CD4-positive, CD25-positive, alpha-beta regulatory T cell (primary cell): ENCODE measurements around the gene SPON2. TPM values are rescaled to one million over a fixed set of nuclear protein-coding genes. Genes with fewer than 3 reads are reported as not detected.

ENCODE experiments used
- ATAC-seq, 2 donors: fragments of 150-1000 bp; cut with Tn5 transposase; one replicate each; pipeline ENCODE4 v1.10.0; 2021; ENCODE audit warnings: low read depth in 2 of 2, moderate number of reproducible peaks in 2 of 2, moderate library complexity in 1 of 2
- DNase-seq, 3 donors: peaks; one replicate each; pipeline versions ENCODE4 v3.0.0 to v3.0.0-alpha.2; 2012 to 2022; ENCODE audit warnings: mixed read lengths in 1 of 3
- H3K27ac ChIP-seq: one replicate; pipeline ENCODE4 v1.7.0; 2013; ENCODE audit warnings: mild to moderate bottlenecking, low read length; ENCODE audit not compliant: insufficient read depth, poor library complexity, severe bottlenecking
- H3K27me3 ChIP-seq: one replicate; pipeline ENCODE4 v1.7.0; 2013; ENCODE audit warnings: low read length; ENCODE audit not compliant: control insufficient read depth, insufficient read depth
- H3K36me3 ChIP-seq: one replicate; pipeline ENCODE4 v1.7.0; 2013; ENCODE audit warnings: mild to moderate bottlenecking, low read length, moderate library complexity; ENCODE audit not compliant: control insufficient read depth, insufficient read depth
- H3K4me1 ChIP-seq: 2 replicates; pipeline ENCODE4 v1.7.0; 2013; ENCODE audit warnings: mild to moderate bottlenecking, low read length; ENCODE audit not compliant: insufficient read depth, control insufficient read depth, poor library complexity, severe bottlenecking
- H3K4me3 ChIP-seq: one replicate; pipeline ENCODE4 v1.7.0; 2013; ENCODE audit warnings: low read depth, mild to moderate bottlenecking, low read length, moderate library complexity
- H3K9me3 ChIP-seq, 2 experiments: 1 replicate in 1 of 2; 2 replicates in 1 of 2; pipeline ENCODE4 v1.7.0; 2013; ENCODE audit warnings: low read length in 2 of 2, mild to moderate bottlenecking in 1 of 2, moderate library complexity in 1 of 2; ENCODE audit not compliant: control insufficient read depth in 2 of 2
- H3K27ac Mint-ChIP-seq, 3 donors: one replicate each; pipeline ENCODE4 v1.8.0; 2020 to 2022; ENCODE audit warnings: mild to moderate bottlenecking in 3 of 3, mixed read lengths in 3 of 3, moderate library complexity in 2 of 3
- H3K27me3 Mint-ChIP-seq: one replicate; pipeline ENCODE4 v1.8.0; 2022; ENCODE audit warnings: mild to moderate bottlenecking, mixed read lengths
- H3K36me3 Mint-ChIP-seq: one replicate; pipeline ENCODE4 v1.8.0; 2020; ENCODE audit warnings: mixed read lengths
- H3K4me1 Mint-ChIP-seq, 4 donors: one replicate each; pipeline ENCODE4 v1.8.0; 2020 to 2022; ENCODE audit warnings: mixed read lengths in 4 of 4, mild to moderate bottlenecking in 1 of 4
- H3K4me3 Mint-ChIP-seq, 4 donors: one replicate each; pipeline ENCODE4 v1.8.0; 2020 to 2022; ENCODE audit warnings: mild to moderate bottlenecking in 4 of 4, mixed read lengths in 4 of 4, moderate library complexity in 3 of 4
- H3K9me3 Mint-ChIP-seq, 7 donors: one replicate each; pipeline ENCODE4 v1.8.0; 2020 to 2022; ENCODE audit warnings: mixed read lengths in 7 of 7, mild to moderate bottlenecking in 3 of 7, moderate library complexity in 2 of 7
- polyA plus RNA-seq, 4 donors: library from polyadenylated mRNA; unstranded; fragments of 300-500 nt; fragmentation: Illumina TruSeq; gene quantifications; one replicate each; pipeline ENCODE4 v1.2.3, GENCODE V29; 2021
- total RNA-seq: library from RNA; stranded (reverse); gene quantifications from one replicate; pipeline ENCODE4 v1.2.3, GENCODE V29; 2022

The SPON2 gene
- total and polyA plus RNA-seq, 5 donors from 2014 or later, result 3.4 to 23.9 (median 6.2) TPM

- DNase-seq (peak in 1 of 3 donors; percentile 46), ATAC-seq (no peak)
- peaks cover 12% of the 10 kb centered on the region for H3K36me3 Mint-ChIP-seq
- peak overlapping the region in 2 of 4 donors; percentile 40 to 62 for H3K4me3 Mint-ChIP-seq
- Histone ChIP-seq H3K4me3 (peak overlapping the region; percentile 37), H3K4me1 (peaks cover 15% of the 10 kb centered on the region), H3K9me3 (peaks cover 8 to 11% of the 10 kb centered on the region in 2 experiments), H3K36me3 (no peaks in the 10 kb centered on the region), H3K27me3 (no peaks in the 10 kb centered on the region), H3K27ac (no peak overlapping the region)
- H3K9me3 Mint-ChIP-seq, result peaks cover 0 to 24% (median 3%) of the 10 kb centered on the region in 7 donors
- no peaks in the 10 kb centered on the region for H3K27me3 Mint-ChIP-seq
- peaks cover 14 to 38% (median 21%) of the 10 kb centered on the region in 4 donors for H3K4me1 Mint-ChIP-seq
- H3K27ac Mint-ChIP-seq, result peak overlapping the region in 1 of 3 donors; percentile 3
These were observed 11.8 kb upstream of the SPON2 start for GRCh38 chr4:1183985-1184773.

- H3K4me3 ChIP-seq, result no peak overlapping the region
- DNase-seq, result no peak
- H3K9me3 ChIP-seq, result peaks cover 8 to 11% of the 10 kb centered on the region in 2 experiments
- H3K27ac ChIP-seq, result no peak overlapping the region
- no peaks in the 10 kb centered on the region for H3K27me3 ChIP-seq
- no peaks in the 10 kb centered on the region for H3K36me3 ChIP-seq
- Mint-ChIP-seq H3K27ac (no peak overlapping the region), H3K4me3 (peak overlapping the region in 1 of 4 donors; percentile 21), H3K36me3 (peaks cover 13% of the 10 kb centered on the region), H3K9me3 (peaks cover 0 to 24% (median 3%) of the 10 kb centered on the region in 7 donors), H3K4me1 (peaks cover 11 to 29% (median 17%) of the 10 kb centered on the region in 4 donors), H3K27me3 (no peaks in the 10 kb centered on the region)
- ATAC-seq, result no peak
- H3K4me1 ChIP-seq, result peaks cover 9% of the 10 kb centered on the region
These were observed 9.9 kb upstream of the SPON2 start for GRCh38 chr4:1182313-1182712.

GRCh38 chr4:1180663-1181062 lies 8.3 kb upstream of the SPON2 start:
- Mint-ChIP-seq H3K4me1 (peaks cover 6 to 30% (median 9%) of the 10 kb centered on the region in 4 donors), H3K4me3 (no peak overlapping the region), H3K9me3 (peaks cover 0 to 24% (median 4%) of the 10 kb centered on the region in 7 donors), H3K27ac (no peak overlapping the region), H3K27me3 (no peaks in the 10 kb centered on the region), H3K36me3 (peaks cover 13% of the 10 kb centered on the region)
- DNase-seq (no peak), ATAC-seq (no peak)
- Histone ChIP-seq H3K27ac (no peak overlapping the region), H3K36me3 (no peaks in the 10 kb centered on the region), H3K4me1 (peaks cover 3% of the 10 kb centered on the region), H3K4me3 (no peak overlapping the region), H3K27me3 (no peaks in the 10 kb centered on the region), H3K9me3 (peaks cover 8 to 11% of the 10 kb centered on the region in 2 experiments)

GRCh38 chr4:1179976-1180375 lies 7.6 kb upstream of the SPON2 start:
- no peak overlapping the region for H3K4me3 ChIP-seq
- no peak for DNase-seq
- Mint-ChIP-seq H3K27me3 (peaks cover under 1% of the 10 kb centered on the region), H3K4me1 (peaks cover 6 to 30% (median 9%) of the 10 kb centered on the region in 4 donors), H3K9me3 (peaks cover 0 to 24% (median 4%) of the 10 kb centered on the region in 7 donors), H3K36me3 (peaks cover 13% of the 10 kb centered on the region), H3K4me3 (no peak overlapping the region), H3K27ac (no peak overlapping the region)
- ATAC-seq, result no peak
- no peaks in the 10 kb centered on the region for H3K36me3 ChIP-seq
- H3K9me3 ChIP-seq, result peaks cover 8 to 11% of the 10 kb centered on the region in 2 experiments
- no peak overlapping the region for H3K27ac ChIP-seq
- no peaks in the 10 kb centered on the region for H3K27me3 ChIP-seq
- peaks cover 3% of the 10 kb centered on the region for H3K4me1 ChIP-seq

- H3K27me3 Mint-ChIP-seq, result peaks cover 9% of the 10 kb centered on the region
- DNase-seq (no peak), ATAC-seq (no peak)
- H3K4me3 Mint-ChIP-seq, result peak overlapping the region in 1 of 4 donors; percentile 82
- H3K36me3 Mint-ChIP-seq, result peaks cover 13% of the 10 kb centered on the region
- peaks cover 3% of the 10 kb centered on the region for H3K4me1 ChIP-seq
- H3K27me3 ChIP-seq, result no peaks in the 10 kb centered on the region
- H3K4me3 ChIP-seq, result no peak overlapping the region
- H3K4me1 Mint-ChIP-seq, result peaks cover under 1 to 26% (median 6%) of the 10 kb centered on the region in 4 donors
- H3K27ac Mint-ChIP-seq, result no peak overlapping the region
- peaks cover 8 to 11% of the 10 kb centered on the region in 2 experiments for H3K9me3 ChIP-seq
- no peaks in the 10 kb centered on the region for H3K36me3 ChIP-seq
- H3K9me3 Mint-ChIP-seq, result peaks cover 0 to 24% (median 4%) of the 10 kb centered on the region in 7 donors
- no peak overlapping the region for H3K27ac ChIP-seq
These were observed 6.7 kb upstream of the SPON2 start for GRCh38 chr4:1179089-1179441.

GRCh38 chr4:1178300-1179088 lies 6.1 kb upstream of the SPON2 start:
- no peaks in the 10 kb centered on the region for H3K4me1 ChIP-seq
- ATAC-seq, result no peak

GRCh38 chr4:1177274-1178141 lies 5.1 kb upstream of the SPON2 start:
- H3K27ac Mint-ChIP-seq, result no peak overlapping the region
- peaks cover 13% of the 10 kb centered on the region for H3K36me3 Mint-ChIP-seq

More at GRCh38 chr4:1178300-1179088, 6.1 kb upstream of the SPON2 start:
- H3K4me1 Mint-ChIP-seq, result peaks cover 2 to 23% (median 3%) of the 10 kb centered on the region in 4 donors
- H3K27ac ChIP-seq, result no peak overlapping the region
- H3K4me3 Mint-ChIP-seq, result no peak overlapping the region
- H3K36me3 ChIP-seq, result no peaks in the 10 kb centered on the region
- no peak overlapping the region for H3K4me3 ChIP-seq
- H3K27me3 ChIP-seq, result no peaks in the 10 kb centered on the region
- peaks cover 15% of the 10 kb centered on the region for H3K27me3 Mint-ChIP-seq
- DNase-seq, result no peak
- H3K36me3 Mint-ChIP-seq, result peaks cover 13% of the 10 kb centered on the region
- H3K9me3 ChIP-seq, result peaks cover 8 to 11% of the 10 kb centered on the region in 2 experiments
- peaks cover 0 to 24% (median 4%) of the 10 kb centered on the region in 7 donors for H3K9me3 Mint-ChIP-seq
- H3K27ac Mint-ChIP-seq, result no peak overlapping the region

More at GRCh38 chr4:1177274-1178141, 5.1 kb upstream of the SPON2 start:
- H3K4me1 ChIP-seq, result peaks cover under 1% of the 10 kb centered on the region
- H3K27ac ChIP-seq, result no peak overlapping the region
- peaks cover 8 to 11% of the 10 kb centered on the region in 2 experiments for H3K9me3 ChIP-seq
- no peak overlapping the region for H3K4me3 ChIP-seq
- H3K27me3 Mint-ChIP-seq, result peaks cover 23% of the 10 kb centered on the region
- H3K27me3 ChIP-seq, result no peaks in the 10 kb centered on the region
- peaks cover 2 to 18% (median 4%) of the 10 kb centered on the region in 4 donors for H3K4me1 Mint-ChIP-seq
- H3K4me3 Mint-ChIP-seq, result no peak overlapping the region
- ATAC-seq, result no peak
- no peaks in the 10 kb centered on the region for H3K36me3 ChIP-seq
- DNase-seq, result no peak
- peaks cover 0 to 22% (median 4%) of the 10 kb centered on the region in 7 donors for H3K9me3 Mint-ChIP-seq
